T1000 (cell line): ENCODE results near the gene SMARCAL1.
"Not testable (repeated sequence)": the region's sequence is repeated elsewhere in the genome, so short reads cannot be mapped to it uniquely, and the experiment has no call there.

Experiments
- DNase-seq: peaks from one replicate; lab custom pipeline; 2025; ENCODE audit warnings: mixed read lengths; lab: John Stamatoyannopoulos, UW

The SMARCAL1 gene

DNA sequence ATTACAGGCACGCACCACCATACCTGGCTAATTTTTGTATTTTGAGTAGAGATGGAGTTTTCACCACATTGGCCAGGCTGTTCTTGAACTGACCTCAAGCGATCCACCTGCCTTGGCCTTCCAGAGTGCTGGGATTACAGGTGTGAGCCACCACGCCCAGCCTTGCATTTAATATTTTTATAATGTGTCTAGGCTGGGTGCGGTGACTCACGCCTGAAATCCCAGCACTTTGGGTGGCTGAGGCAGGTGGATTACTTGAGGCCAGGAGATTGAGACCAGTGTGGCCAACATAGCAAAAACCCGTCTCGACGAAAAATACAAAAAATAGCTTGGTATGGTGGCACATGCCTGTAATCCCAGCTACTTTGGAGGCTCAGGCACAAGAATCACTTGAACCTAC, 89.6 kb downstream of the SMARCAL1 start:
- no peak for DNase-seq

DNA sequence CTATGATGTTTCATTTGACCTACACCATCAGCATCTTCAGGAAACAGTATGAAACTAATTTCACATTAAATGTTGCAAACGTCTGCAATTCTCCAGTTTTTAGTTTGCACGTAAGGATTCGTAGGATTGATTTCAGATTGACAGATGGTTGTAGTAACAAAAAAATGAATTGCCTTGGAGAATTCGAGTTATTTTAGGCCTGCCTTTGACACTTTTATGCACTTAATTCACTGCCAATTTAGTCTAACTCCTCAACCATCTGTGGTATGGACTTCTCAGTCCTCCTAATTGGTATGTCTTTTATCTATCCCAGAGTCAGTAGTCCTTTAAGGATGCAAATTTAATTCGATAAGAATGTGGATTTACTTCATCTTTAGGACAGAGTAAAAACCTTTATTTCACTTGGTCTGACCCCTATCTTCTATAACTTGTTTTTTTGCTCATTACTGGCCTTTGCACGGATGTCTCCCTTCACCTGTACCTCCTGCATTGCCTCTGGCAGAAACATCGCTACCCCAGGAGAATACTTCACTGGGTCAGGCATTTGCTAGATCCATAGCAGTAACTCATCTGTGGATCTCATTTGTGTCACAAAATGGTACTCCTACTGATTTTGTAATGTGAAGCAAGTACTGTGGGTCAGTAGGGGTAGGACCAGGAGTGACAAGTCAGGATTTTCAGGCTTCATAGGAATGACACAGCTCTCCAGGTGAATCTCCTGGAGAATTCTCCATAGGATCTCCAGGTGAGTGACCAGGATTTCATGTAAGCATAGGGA, 90.3 kb downstream of the SMARCAL1 start:
- DNase-seq = no peak

DNA sequence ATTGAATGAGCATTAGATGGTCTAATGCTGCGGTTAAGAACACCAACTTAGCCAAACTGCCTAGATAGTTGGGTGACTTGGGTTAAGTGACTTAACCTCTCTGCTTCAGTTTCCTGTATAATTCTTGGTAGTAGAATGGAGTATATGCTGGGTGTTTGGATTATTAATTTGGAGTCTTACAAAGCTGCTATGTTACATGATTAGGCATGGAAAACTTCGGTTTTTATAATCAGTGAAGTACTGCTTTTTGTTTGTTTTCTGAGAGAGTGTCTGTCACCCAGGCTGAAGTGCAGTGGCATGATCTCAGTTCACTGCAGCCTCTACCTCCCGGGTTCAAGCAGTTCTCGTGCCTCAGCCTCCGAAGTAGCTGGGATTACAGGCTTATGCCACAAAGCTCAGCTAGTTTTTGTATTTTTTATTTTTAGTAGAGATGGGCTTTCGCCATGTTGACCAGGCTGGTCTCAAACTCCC, 90.9 kb downstream of the SMARCAL1 start:
- no peak for DNase-seq

DNA sequence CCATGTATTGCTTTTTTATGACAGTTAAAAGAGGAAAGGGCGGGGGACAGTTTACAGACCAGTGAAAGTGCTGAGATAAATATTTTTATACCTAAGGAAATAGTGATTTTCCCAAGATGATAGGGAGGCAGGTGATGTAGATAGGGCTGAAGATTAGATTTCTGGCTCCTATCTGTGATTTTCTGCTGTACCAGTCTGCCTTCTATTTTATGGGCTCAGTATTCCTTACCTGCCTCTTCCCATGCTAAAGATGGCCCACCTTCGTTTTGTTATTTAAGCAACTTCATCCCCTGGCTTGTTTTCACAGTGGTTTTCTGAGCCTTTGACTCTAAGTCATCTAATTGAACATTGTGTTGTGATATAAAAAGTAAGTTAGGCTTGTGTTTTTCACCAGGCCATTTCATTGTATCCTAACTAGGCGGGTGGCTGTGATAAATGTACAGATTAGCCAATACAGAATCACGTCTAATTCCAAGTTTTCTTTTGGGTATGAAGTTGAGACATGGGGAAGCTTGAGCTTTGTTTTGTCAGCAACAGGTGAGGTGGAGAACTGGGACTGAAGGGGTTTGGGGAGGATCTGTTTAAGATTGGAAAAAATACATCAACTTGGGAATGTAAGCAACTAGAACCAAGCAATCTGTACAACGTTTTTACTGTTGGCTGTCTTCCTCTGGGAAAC, 91.6 kb downstream of the SMARCAL1 start:
- no peak for DNase-seq

DNA sequence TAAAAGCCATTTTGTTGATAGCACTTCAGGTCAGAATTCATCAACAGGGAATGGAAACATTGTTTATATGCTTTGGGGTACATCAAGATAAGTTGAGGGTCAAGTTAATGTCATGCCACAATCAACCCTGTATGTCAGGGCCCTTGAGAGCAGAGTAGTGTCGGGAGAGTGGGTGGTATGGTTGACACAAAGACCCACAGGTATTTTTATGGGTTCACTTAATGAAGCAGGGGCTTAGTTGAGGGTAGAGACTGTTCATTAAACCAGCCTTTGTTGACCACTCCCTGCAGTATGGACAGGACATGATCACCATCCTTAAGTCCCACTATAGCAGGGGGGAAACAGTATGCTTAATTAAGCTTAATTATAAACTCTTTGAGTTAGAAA, 92.1 kb downstream of the SMARCAL1 start:
- no peak for DNase-seq

DNA sequence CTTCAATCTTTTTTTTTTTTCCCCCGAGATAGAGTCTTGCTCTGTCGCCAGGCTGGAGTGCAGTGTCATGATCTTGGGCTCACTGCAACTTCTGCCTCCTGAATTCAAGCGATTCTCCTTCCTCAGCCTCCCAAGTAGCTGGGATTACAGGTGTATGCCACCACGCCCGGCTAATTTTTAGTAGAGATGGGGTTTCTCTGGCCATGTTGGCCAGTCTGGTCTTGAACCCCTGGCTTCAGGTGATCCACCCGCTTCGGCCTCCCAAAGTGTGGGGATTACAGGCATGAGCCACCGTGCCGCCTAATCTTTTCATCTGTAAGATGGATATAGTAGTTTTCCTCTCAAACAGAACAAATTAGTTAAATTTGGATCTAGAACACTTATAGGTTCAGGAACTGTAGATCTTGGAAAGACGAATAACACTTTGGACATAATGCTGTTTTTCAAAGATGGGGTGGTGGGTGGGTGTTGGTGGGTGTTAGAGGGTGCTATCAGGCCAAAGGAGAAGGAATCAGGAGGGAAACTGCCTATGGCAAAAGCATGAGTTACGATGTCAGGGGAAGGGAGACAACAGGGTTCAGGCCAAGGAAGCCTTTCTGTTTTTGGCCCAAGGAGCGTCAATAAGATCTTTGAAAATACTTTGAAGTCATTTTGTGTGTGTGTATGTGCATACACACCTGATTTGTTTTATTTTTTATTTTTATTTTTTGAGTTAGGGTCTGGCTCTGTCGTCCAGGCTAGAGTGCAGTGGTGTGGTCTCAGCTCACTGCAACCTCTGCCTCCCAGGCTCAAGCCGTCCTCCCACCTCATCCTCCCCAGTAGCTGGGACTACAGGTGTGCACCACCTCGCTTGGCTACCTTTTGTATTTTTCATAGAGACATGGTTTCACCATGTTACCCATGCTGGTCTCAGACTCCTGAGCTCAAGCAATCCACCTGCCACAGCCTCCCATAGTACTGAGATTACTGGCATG, 93.1 kb downstream of the SMARCAL1 start:
- DNase-seq = no peak

DNA sequence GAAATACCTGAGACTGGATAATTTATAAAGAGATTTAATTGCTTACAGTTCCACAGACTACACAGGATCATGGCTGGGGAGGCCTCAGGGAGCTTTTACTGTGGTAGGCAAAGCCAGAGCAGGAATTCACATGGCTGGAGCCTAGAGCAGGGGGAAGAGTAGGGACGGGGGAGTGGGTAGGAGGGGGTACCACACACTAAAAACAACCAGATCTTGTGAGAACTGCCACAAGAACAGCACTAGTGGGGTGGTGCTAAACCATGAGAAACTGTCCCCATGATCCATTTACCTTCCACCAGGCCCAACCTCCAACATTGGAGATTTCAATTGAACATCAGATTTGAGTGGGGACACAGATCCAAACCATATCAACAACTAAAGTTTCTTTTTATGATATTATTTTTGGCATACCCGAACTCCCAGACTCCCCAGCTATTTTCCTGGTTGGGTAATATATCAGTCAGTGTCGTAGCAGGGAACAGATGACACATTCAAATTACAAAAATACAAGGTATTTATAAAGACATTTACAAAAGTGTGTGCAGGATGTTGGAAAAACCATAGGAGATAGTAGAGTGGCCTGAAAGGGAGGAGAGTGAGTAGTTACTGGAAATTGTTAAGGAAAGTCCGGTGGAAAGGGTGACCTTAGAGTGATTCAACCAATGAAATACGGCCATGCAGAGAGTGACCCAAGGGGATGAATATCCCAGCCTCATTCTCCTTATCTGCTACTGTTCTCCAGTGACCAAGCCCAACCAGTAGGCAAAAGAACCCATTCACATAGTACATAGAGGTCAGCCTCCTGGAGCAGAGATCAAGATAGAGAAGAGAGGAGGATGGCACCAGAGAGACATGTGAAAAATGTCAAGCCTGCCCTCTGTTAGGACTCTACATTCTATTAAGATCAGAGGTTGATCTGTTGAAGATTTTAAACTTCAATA, 95.2 kb downstream of the SMARCAL1 start:
- DNase-seq = no peak

DNA sequence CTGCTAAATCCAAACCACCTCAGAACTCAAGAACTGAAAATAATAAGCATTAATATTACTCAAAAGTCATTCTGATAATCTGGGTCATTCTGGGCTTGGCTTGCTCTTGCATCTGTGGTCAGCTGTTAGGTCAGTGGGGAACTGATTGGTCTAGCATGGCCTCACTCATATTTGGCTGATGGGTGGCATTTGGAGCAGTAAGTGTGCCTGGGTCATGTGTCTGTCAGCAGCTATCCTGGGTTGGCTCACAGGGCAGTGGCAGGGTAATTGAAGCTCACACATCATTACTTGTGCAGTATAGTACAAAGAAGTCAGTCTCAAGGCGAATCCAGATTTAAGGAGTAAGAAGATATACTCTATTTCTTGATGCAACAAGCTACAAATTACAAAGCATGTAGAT, 95.9 kb downstream of the SMARCAL1 start:
- no peak for DNase-seq

DNA sequence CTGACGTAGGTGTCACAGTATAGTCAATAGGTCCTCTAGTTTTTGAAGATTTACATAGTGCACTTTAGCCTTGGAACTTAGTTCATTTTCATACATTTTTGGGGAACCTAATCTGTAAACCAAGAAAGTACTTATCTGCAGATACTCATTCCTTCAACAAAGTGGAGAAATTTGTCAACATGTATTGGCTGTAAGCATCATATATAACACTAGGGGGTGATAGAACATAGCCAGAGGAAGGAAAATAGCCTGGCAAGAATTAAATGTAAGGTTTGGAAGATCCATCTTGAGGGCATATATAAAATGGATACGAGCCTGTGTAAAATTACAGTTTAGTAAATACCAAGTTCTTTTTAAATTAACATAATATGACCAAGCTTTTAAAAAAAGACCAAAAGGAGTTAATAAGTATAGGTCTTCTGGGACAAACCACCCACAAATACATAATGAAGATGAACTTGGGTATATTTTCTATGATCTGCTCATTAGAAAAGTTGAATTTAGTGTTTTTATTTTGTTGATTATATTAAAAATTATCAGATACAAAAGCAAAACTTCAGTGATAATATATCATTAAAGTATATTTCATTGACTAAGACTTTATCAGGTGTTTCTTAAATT, 104.6 kb downstream of the SMARCAL1 start:
- no peak for DNase-seq

DNA sequence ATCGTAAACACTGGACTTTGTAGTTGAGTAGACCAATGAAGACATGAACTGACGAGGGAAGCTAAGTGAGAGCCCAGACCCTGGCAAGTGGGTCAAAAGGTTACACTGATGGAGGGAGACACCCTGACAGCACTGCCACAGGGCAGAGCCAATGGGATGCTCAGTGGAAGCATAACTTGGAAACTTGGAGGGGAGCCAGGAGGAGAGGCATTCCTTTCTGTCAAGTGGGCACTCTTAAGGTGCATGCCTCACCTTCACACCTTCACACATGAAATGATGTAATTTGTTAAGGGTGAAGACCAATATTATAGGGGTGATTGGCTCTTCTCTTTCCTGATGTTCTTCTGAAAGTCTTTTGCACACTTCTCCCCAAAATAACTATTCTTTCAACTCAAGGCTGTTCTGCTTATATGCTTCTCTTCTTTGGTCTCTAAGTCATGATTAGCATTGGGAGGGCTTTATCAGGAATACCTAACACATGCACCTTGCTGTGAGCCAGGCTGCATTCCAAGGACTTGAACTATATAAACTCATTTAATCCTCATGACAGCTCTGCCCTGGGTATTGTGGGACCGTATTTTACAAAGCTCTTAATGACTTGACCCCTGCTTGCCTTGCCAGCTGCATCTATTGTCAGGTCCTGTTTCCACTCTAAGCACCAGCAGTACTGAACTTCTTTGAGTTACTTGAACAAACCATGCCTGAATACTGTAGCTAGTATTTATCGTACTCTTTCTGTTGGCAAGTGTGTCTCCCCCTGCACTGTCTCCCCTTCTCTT, 105.4 kb downstream of the SMARCAL1 start:
- DNase-seq = no peak

DNA sequence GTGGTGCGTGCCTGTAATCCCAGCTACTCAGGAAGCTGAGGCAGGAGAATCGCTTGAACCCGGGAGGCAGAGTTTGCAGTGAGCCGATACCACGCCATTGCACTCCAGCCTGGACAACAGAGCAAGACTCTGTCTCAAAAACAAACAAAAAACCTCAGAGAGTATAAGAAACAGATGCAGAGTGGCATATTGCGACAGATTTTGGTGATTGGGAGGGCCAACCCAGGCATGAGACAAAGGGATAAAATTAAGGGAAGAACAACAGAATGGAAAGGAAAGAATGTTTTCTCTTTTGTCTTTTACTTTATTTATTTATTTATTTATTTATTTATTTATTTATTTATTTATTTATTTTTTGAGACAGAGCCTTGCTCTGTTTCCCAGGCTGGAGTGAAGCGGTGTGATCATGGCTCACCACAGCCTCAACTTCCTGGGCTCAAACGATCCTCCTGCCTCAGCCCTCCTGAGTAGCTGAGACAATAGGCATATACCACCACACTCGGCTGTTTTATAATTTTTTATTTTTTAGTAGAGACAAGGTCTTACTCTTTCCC, 106.4 kb downstream of the SMARCAL1 start:
- DNase-seq = not testable (repeated sequence)

DNA sequence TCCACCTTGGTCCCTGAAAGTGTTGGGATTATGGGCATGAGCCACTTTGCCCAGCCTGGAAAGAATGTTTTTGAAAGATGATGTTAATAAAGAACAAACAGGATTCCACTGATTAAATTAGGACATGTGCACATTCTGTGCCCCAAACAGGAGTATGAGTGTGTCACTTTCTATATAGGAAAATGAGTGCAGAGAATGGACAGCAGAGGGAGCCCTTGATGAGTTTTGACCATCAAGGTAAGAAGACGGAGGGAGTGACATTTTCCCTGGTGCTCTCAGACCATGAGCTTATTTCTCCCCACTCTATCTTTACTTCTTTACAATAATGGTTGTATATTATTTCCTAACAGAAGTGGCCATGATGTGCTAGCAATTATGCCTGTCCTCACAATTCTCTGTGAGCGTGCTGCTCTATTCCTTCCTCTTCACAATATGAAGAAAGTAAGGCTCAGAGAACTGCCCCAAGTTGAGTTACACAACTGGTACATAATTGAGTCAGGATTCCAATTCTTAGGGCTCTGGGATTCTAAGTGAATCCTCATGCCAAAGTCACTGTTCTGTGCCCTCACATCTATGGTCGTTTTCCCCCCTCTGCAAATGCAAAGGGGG, 107.0 kb downstream of the SMARCAL1 start:
- DNase-seq = peak; percentile 7

DNA sequence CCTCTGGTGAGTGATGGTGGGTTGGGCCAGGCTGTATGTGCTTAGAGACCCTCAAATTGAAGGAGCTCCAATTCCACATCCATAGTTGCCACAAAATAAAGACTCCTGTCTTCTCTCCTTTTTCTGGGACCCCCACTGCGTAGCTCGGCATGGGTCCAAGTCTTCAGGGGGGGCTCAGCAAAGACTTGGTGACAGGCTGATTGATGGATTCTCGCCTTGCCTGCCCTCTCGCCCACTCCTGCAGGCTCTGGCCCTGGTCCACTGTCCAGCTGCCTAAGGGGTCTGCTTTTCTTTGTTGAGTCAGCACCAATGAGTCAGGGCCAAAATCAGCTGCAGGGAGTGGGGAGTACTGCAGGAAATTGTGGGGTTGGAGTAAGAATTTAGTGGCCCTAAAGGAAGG, 107.8 kb downstream of the SMARCAL1 start:
- DNase-seq = no peak

DNA sequence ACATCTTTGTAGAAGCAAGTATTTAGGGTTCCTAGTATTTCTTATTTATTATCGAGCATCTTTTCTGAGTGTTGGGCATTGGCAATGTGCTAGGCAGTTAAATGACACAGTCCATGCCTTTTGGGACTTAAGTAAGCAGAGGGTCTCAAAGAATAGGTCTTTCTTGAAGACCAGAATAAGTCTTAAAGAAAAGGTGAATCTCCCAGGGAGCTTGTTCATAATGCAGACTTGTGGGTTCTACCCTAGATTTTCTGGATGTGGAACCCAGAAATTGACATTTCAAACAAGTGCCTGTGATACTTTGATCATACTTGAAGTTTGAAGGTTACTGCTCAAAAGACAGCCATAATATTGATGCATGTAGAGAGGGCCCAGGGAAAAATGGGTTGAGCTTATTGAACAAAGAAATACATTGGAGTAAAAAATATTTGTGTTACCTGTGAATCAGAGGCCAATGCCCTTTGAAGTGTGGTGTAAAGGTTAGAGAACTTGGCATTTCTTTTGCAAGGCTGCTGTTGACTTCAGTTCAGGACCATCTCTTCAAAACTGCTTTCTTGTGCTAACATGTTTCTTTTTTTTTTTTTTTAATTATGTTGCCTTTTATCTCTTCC, 110.7 kb downstream of the SMARCAL1 start:
- no peak for DNase-seq

DNA sequence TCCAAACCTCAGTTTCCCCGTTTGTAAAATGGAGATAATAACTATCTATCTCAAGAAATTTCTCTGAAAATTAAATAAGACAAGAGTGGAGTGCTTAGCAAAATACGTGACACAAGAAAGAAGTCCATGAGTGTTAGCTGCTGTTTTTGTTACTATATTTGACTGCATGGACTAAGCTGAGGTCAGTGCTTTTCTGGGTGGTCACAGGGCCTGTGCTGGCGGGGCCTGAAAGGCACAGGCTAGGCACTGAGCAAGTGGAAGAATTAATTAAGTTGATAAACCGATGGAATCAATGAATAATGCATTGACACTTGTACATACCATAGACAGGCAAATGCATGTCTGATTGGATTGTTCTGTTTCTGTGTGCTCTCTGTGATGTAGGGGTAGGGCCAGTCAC, 113.7 kb downstream of the SMARCAL1 start:
- DNase-seq = no peak

DNA sequence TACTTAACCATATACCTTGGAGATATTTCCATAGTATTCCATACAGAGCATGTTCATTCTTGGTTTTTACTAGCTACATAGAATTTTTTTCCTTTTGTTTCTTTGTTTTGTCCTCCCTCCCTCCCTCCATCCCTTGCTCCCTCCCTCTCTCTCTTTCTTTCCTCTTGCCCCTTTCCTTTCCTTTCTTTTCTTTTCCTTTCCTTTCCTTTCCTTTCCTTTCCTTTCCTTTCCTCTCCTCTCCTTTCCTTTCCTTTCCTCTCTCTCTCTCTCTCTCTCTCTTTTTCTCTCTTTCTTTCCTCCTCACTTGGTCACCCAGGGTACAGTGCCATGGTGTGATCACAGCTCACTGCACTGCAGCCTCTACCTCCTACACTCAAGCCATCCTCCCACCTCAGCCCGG, 114.7 kb downstream of the SMARCAL1 start:
- DNase-seq = no peak

DNA sequence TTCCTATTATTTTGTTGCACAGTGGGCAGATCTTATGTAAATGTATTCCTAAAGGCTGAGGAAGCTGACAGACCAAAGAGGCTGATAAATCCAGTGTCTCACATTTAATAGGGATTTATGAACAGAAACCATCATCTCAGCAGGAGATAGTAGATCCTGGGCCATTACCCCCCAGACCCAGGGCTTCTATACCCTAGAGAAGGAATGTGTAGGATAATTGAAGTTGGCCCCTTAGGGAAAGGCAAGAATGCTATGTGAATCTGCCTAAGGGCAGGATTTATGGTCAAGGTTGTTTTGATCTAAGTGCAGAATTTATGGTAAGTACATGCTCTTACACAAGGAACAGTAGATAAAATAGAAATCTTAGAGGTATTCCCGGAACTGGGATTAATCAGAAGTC, 115.3 kb downstream of the SMARCAL1 start:
- DNase-seq = no peak

DNA sequence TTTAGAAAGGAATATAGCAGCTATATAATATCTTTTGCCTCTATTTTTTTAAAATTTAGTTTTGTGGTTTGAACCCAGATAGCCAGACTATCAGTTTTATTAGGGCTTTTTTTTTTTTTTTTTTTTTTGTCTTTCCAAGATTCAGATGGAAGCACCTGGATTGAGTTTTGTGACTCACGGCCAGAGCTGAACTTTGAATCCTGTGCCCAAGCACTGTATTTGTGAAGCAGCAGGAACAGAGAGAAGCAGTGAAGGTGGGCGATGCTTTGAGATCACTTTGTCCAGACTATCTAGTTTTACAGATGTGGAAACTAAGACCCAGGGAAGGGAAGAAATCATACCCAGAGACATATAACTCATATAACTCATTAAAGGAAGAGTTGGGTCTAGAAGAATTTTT, 120.3 kb downstream of the SMARCAL1 start:
- no peak for DNase-seq
